Measurements from ENCODE around the gene LIME1. TPM values are rescaled to one million over a fixed set of nuclear protein-coding genes. Genes with fewer than 3 reads are reported as not detected.

The LIME1 gene, protein sequence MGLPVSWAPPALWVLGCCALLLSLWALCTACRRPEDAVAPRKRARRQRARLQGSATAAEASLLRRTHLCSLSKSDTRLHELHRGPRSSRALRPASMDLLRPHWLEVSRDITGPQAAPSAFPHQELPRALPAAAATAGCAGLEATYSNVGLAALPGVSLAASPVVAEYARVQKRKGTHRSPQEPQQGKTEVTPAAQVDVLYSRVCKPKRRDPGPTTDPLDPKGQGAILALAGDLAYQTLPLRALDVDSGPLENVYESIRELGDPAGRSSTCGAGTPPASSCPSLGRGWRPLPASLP
- 12.0 TPM for polyA plus RNA-seq (2012; ENCODE audit: low read depth, missing spikeins)

DNA sequence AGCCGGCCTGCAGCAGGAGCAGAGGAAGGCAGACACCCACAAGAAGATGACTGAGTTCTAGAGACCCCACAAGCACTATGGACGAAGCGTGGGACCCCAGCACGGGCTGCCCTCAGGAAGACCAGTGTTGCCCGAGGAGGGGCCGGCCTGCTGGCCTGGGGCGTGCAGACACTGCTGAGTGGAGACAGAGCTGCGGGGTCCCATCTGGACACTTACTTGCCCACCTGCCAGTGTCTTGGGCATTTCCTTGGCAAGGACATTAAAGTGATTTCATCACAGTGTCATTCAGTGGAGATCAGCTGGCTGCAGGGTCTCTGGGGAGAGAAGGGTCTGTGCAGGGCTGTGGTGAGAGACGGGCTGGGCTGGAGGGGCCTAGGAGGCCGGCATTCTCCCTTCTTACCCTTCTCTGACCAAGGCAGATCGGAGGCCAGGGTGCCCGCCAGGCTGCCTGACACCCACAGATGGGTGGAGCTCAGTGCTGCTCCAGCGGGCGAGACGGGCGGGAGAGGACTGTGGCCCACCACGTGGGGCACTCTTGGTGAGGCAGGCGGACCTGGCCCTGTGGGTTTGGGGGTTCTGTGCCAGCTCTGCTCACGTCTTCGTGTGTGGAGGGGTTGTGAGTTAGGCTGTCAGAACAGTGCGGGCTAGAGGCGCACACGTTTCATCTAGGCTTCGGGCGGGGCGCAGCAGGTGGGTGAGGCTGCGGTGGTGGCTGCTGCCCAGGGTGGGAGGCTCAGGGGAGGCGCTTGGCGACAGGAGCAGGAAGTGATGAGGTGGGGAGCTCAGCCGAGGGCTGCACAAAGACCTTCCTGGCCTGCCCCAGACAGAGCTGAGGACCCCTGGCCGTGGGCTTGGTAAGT is at the start of gene LIME1:
TSS of gene LIME1 (plus strand) at position 806 of the 860 bp plus-strand sequence. CDS start 886 bp downstream, outside the sequence.
- peak; percentile 80 for DNase-seq (ENCODE audit: insufficient read length, low spot score)
- TF ChIP-seq POLR2A (IDR thresholded peaks at IDR 0.05; ENCODE audit: low read depth, low read length) (peak; percentile 30; the same call in 1 of the 2 replicates), POU2F2 (IDR thresholded peaks at IDR 0.05; ENCODE audit: low read depth, low read length) (no peak), PAX5 (IDR thresholded peaks at IDR 0.05; ENCODE audit: insufficient read depth, low read length, severe bottlenecking) (no peak), POLR2AphosphoS5 (IDR thresholded peaks at IDR 0.05; ENCODE audit: low read depth, low read length) (no peak)
- FAIRE-seq: peak; percentile 97

DNA sequence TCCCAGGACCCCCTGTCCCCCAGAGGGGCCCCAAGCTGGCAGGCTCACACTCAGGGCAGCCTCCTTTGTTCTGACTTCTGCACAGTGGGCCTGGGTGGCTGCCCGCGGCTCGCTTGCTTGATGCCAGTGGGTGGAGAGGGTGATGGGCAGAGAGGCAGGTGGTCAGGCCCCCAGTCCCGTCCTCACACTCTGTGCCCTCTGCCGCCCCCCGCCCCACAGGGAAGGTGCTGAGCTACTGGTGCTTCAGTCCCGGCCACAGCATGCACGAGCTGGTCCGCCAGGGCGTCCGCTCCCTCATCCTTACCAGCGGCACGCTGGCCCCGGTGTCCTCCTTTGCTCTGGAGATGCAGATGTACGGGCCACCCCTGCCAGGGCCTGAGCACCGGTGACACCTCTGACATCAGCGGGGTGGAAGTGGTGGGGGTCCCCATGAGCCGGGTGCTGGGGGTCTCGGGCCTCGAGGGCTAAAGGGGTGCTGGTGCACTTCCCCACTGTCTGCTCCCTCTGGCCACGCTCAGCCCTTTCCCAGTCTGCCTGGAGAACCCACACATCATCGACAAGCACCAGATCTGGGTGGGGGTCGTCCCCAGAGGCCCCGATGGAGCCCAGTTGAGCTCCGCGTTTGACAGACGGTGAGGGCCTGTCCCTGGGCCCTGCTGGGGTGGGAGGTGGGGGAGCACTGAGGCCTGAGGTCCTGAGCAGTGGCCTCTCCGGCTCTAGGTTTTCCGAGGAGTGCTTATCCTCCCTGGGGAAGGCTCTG is 48.9 kb upstream of the LIME1 start:
- no peak for TF ChIP-seq POU2F2 (IDR thresholded peaks at IDR 0.05; ENCODE audit: low read depth, low read length)
- no peak for TF ChIP-seq SPI1 (IDR thresholded peaks at IDR 0.05; ENCODE audit: low read depth, low read length)
- no peak for TF ChIP-seq POLR2A (IDR thresholded peaks at IDR 0.05; ENCODE audit: low read depth, low read length)
- TF ChIP-seq PAX5 (IDR thresholded peaks at IDR 0.05; ENCODE audit: insufficient read depth, low read length, severe bottlenecking): no peak
- TF ChIP-seq TAF1 (IDR thresholded peaks at IDR 0.05; ENCODE audit: low read depth, low read length): no peak
- DNase-seq (ENCODE audit: insufficient read length, low spot score) (no peak), FAIRE-seq (no peak)

DNA sequence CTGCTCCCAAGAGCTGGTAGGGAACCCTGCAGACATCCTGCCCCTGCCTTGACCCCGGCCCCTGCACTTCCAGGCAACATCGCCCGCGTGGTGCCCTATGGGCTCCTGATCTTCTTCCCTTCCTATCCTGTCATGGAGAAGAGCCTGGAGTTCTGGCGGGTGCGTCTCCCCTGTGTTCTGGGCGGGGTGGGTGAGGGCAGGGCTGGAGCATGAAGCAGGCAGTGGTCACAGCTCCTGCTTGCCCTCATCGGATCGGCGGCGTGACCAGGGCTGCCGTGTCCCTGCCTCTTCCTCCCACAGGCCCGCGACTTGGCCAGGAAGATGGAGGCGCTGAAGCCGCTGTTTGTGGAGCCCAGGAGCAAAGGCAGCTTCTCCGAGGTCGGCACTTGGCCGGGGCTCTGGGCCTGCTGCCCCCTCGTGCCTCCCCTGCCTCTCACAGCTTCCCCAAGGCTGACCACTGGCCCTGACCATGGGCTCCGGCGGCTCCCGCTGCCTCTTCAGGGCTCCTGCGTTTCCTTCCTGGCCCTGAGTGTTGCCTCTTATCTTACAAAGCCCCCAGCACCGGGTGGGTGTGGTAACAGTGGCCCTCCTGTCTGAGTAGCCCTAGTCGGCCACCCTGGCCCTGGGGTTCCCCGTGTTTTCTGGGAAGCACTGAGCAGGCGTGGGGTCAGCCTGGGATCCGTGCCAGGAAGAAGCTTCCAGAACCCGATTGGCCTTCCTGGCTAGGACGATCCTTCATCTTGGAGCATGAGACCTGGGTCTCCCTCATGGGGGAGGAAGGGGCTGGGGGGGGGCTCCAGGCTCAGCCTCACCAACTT is 48.0 kb upstream of the LIME1 start:
- no peak for DNase-seq (ENCODE audit: insufficient read length, low spot score)
- FAIRE-seq: no peak
- TF ChIP-seq POLR2AphosphoS5 (IDR thresholded peaks at IDR 0.05; ENCODE audit: low read depth, low read length): no peak
- TF ChIP-seq POLR2A (IDR thresholded peaks at IDR 0.05; ENCODE audit: low read depth, low read length): no peak
- no peak for TF ChIP-seq POU2F2 (IDR thresholded peaks at IDR 0.05; ENCODE audit: low read depth, low read length)
- TF ChIP-seq TAF1 (IDR thresholded peaks at IDR 0.05; ENCODE audit: low read depth, low read length): no peak
- TF ChIP-seq PAX5 (IDR thresholded peaks at IDR 0.05; ENCODE audit: insufficient read depth, low read length, severe bottlenecking): no peak
- no peak for TF ChIP-seq SPI1 (IDR thresholded peaks at IDR 0.05; ENCODE audit: low read depth, low read length)

DNA sequence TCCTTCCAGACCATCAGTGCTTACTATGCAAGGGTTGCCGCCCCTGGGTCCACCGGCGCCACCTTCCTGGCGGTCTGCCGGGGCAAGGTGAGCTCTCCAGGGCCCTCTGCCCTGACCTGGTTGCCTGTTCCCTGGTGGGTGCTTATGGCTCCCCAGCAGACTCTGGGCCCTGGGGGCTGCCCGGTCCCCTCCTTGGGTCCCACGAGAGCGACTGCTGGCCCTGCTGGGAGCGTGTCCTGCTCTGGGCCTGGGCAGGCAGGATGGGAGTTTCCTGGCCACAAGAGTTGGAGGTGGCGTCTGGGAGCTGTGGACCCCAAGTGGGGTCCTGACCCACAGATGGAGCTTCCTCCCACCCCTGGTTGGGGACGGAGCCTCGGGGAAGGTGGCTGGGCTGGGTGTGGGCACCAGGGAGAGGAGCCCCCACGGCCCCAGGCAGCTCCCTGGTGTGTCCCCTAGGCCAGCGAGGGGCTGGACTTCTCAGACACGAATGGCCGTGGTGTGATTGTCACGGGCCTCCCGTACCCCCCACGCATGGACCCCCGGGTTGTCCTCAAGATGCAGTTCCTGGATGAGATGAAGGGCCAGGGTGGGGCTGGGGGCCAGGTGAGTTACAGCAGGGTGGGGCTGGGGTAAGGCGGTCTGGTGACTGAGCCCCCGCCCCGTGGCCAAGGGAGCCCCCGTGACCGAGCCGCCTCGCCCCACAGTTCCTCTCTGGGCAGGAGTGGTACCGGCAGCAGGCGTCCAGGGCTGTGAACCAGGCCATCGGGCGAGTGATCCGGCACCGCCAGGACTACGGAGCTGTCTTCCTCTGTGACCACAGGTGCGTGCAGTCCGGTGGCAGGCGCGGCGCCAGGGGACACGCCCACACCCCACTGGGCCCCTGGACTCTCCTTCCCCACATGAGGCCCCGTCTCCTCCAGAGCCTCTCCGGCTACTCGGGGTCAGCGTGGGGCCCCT is 47.1 kb upstream of the LIME1 start:
- no peak for FAIRE-seq
- TF ChIP-seq SPI1 (IDR thresholded peaks at IDR 0.05; ENCODE audit: low read depth, low read length): no peak
- TF ChIP-seq POU2F2 (IDR thresholded peaks at IDR 0.05; ENCODE audit: low read depth, low read length): no peak
- TF ChIP-seq TAF1 (IDR thresholded peaks at IDR 0.05; ENCODE audit: low read depth, low read length): no peak
- no peak for TF ChIP-seq POLR2AphosphoS5 (IDR thresholded peaks at IDR 0.05; ENCODE audit: low read depth, low read length)
- TF ChIP-seq POLR2A (IDR thresholded peaks at IDR 0.05; ENCODE audit: low read depth, low read length): no peak
- TF ChIP-seq PAX5 (IDR thresholded peaks at IDR 0.05; ENCODE audit: insufficient read depth, low read length, severe bottlenecking): no peak
- no peak for DNase-seq (ENCODE audit: insufficient read length, low spot score)

DNA sequence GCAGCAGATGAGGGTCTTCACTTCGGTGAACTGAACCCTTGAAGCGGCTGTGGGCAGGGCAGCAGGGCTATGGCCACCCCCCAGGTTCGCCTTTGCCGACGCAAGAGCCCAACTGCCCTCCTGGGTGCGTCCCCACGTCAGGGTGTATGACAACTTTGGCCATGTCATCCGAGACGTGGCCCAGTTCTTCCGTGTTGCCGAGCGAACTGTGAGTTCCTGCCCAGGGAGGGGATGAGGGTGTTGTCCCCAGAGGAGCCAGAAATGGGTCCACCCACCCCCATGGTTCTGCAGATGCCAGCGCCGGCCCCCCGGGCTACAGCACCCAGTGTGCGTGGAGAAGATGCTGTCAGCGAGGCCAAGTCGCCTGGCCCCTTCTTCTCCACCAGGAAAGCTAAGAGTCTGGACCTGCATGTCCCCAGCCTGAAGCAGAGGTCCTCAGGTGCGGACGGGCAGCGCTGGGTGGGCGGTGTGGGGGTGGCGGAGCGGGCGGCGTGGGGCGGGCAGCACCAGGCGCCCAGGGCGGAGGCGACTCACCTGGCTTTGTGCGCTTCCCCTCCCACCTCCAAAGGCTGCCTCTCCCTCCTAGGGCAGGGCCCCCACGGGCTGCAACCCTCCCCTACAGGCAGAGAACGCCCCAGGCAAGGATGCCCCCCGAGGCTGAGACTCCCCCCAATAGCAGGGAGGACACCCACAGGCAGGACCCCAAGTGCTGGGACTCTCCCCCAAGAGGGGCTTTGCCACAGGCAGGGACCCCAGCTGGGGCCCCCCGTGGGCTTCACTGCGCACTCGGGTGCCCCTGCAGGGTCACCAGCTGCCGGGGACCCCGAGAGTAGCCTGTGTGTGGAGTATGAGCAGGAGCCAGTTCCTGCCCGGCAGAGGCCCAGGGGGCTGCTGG is 46.2 kb upstream of the LIME1 start:
- DNase-seq (ENCODE audit: insufficient read length, low spot score) (no peak), FAIRE-seq (no peak)
- TF ChIP-seq SPI1 (IDR thresholded peaks at IDR 0.05; ENCODE audit: low read depth, low read length) (no peak), PAX5 (IDR thresholded peaks at IDR 0.05; ENCODE audit: insufficient read depth, low read length, severe bottlenecking) (no peak), TAF1 (IDR thresholded peaks at IDR 0.05; ENCODE audit: low read depth, low read length) (no peak), POLR2AphosphoS5 (IDR thresholded peaks at IDR 0.05; ENCODE audit: low read depth, low read length) (no peak), POLR2A (IDR thresholded peaks at IDR 0.05; ENCODE audit: low read depth, low read length) (no peak), POU2F2 (IDR thresholded peaks at IDR 0.05; ENCODE audit: low read depth, low read length) (no peak)

DNA sequence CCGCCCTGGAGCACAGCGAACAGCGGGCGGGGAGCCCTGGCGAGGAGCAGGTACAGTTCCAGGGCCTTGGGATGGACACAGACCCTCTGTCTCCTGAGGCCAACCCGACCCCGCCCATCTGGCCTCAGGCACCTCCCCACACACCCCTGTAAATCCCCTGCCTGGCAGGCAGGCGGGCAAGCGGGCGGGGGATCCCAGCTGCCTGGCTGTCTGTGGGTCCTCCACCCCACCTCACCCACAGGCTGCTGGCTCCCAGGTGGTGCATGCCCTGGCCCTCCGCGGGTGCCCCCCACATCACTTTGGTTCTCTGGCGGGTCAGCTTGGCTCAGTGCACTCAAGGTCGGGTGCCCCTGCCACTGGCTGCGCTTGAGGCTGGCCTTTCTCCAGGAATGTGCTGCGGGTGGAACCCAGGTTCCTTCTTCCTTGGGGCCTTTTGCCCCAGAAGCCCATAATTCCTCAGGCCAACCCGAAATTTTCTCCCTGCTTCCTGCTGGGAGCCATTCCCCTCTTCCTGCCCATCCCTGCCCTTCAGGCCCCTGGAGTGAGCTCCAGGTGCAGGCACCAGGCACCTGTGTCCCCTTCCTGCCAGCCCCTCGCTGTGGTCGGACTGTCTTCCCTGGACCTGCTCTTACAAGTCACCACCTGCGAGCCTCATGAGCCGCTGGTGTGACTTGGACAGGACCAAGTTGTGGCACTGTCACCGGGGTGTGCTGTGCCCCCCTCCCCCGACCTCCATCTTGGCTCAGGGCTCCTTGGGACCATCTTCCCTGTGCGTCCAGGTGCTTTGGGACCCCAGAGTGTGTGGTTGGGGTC is 45.4 kb upstream of the LIME1 start:
- DNase-seq (ENCODE audit: insufficient read length, low spot score): peak; percentile 53

More for the DNA sequence above, 45.4 kb upstream of the LIME1 start:
- no peak for FAIRE-seq
- TF ChIP-seq SPI1 (IDR thresholded peaks at IDR 0.05; ENCODE audit: low read depth, low read length) (no peak), PAX5 (IDR thresholded peaks at IDR 0.05; ENCODE audit: insufficient read depth, low read length, severe bottlenecking) (no peak), TAF1 (IDR thresholded peaks at IDR 0.05; ENCODE audit: low read depth, low read length) (no peak), POLR2AphosphoS5 (IDR thresholded peaks at IDR 0.05; ENCODE audit: low read depth, low read length) (no peak), POLR2A (IDR thresholded peaks at IDR 0.05; ENCODE audit: low read depth, low read length) (no peak)

Data from GM12891 (cell line).